Pancreas (tissue), 8 donors: ENCODE results near the gene IREB2. TPM values are rescaled to one million over a fixed set of nuclear protein-coding genes. Genes with fewer than 3 reads are reported as not detected.

Source experiments
- polyA plus RNA-seq, 2 donors: library from polyadenylated mRNA; stranded (reverse); fragments of 200-250 nt; gene quantifications; one replicate each; pipeline ENCODE4 v1.2.3, GENCODE V29; 2013
- total RNA-seq, 6 donors: library from RNA; stranded (reverse); fragmentation: NEBNext Ultra II Directional in 4 of 6; extraction: Animal tissue kit (Norgen Biotek cat#: 25700) in 4 of 6; gene quantifications; one replicate each; pipeline versions ENCODE4 v1.2.1 to v1.2.4, GENCODE V29; 2021 to 2023
- donor health status: healthy with polysubstance abuse.
- donor health status: DM: no; HTN: no; CAD: no; lungs with moderate emphysema.
- donor health status: DM: no; HTN: no; CAD: no.
- donor health status: Bipolar disorder and iron deficiency.
- donor health status: DM: yes; HTN: yes; CAD: no.
- donor health status: DM: no; HTN: no; CAD: no.
- donor health status: DM: no; HTN: no; CAD: no.
- donor health status: DM: yes; HTN: yes; CAD: no.

Gene IREB2
- total and polyA plus RNA-seq, 8 donors, result 5.7 to 34.0 (median 19.2) TPM

Other genes with a start within 250 kb of the IREB2 start
- gene ACSBG1, start 203.7 kb upstream of the IREB2 start, total RNA-seq, result under 1 TPM in 1 of 6 donors, not detected in 5; 0.04 TPM
- under 1 TPM; 0.04 to 0.12 TPM for gene ACSBG1, start 203.7 kb upstream of the IREB2 start, polyA plus RNA-seq
- 1 to 10 TPM; 2.3 to 9.0 (median 4.4) TPM for gene DNAJA4, start 173.7 kb upstream of the IREB2 start, total RNA-seq
- 10 to 100 TPM in 1 of 2 donors, 1 to 10 TPM in 1; 5.7 to 16.1 TPM for gene DNAJA4, start 173.7 kb upstream of the IREB2 start, polyA plus RNA-seq
- 10 to 100 TPM; 17.2 to 25.4 (median 19.4) TPM for gene SKIC8, start 138.6 kb upstream of the IREB2 start, total RNA-seq
- gene SKIC8, start 138.6 kb upstream of the IREB2 start, polyA plus RNA-seq, result 10 to 100 TPM; 27.2 to 44.6 TPM
- under 1 TPM in 4 of 6 donors, not detected in 2; 0.20 to 0.60 (median 0.36) TPM for gene CRABP1, start 97.9 kb upstream of the IREB2 start, total RNA-seq
- 10 to 100 TPM in 1 of 2 donors, not detected in 1; 11.8 TPM for gene CRABP1, start 97.9 kb upstream of the IREB2 start, polyA plus RNA-seq
- 1 to 10 TPM; 2.3 to 5.1 (median 2.8) TPM for gene HYKK, start 69.4 kb downstream of the IREB2 start, total RNA-seq
- 1 to 10 TPM; 3.2 TPM for gene HYKK, start 69.4 kb downstream of the IREB2 start, polyA plus RNA-seq
- gene PSMA4, start 102.2 kb downstream of the IREB2 start, total RNA-seq, result 10 to 100 TPM; 24.6 to 63.1 (median 43.5) TPM
- 10 to 100 TPM; 67.0 to 84.1 TPM for gene PSMA4, start 102.2 kb downstream of the IREB2 start, polyA plus RNA-seq
- gene CHRNA5, start 127.3 kb downstream of the IREB2 start, total RNA-seq, result 1 to 10 TPM; 1.2 to 2.6 (median 1.8) TPM
- 1 to 10 TPM in 1 of 2 donors, under 1 TPM in 1; 0.80 to 2.9 TPM for gene CHRNA5, start 127.3 kb downstream of the IREB2 start, polyA plus RNA-seq
- gene CHRNA3, start 182.8 kb downstream of the IREB2 start, total RNA-seq, result under 1 TPM in 5 of 6 donors, not detected in 1; 0.05 to 0.25 (median 0.17) TPM
- 1 to 10 TPM in 1 of 2 donors, not detected in 1; 1.0 TPM for gene CHRNA3, start 182.8 kb downstream of the IREB2 start, polyA plus RNA-seq
- gene CHRNB4, start 203.0 kb downstream of the IREB2 start, total RNA-seq, result under 1 TPM in 1 of 6 donors, not detected in 5; 0.18 TPM
- under 1 TPM in 1 of 2 donors, not detected in 1; 0.02 TPM for gene CHRNB4, start 203.0 kb downstream of the IREB2 start, polyA plus RNA-seq